Activated naive CD8-positive, alpha-beta T cell treated with anti-CD3 and anti-CD28 coated beads, Interleukin-2, amount 10 ng/mL, durations not matched to agents 7 days and 5 days (primary cell): Measurements from ENCODE around the gene ATP13A1. TPM values are rescaled to one million over a fixed set of nuclear protein-coding genes. Genes with fewer than 3 reads are reported as not detected.

Source experiments
- ATAC-seq: fragments of 150-1000 bp; cut with Tn5 transposase; one replicate; pipeline ENCODE4 v1.10.0; 2021; ENCODE audit warnings: low read depth, moderate library complexity
- POLR2A ChIA-PET: fragments of 350-600 bp; sonication (Branson Sonifier 250); formaldehyde crosslinking; loops from one replicate; lab custom pipeline; 2021; ENCODE audit warnings: antibody characterized with exemption; lab: Charles Lee
- DNase-seq: peaks from one replicate; pipeline ENCODE4 v3.0.0; 2021
- H3K27ac Mint-ChIP-seq: one replicate; pipeline ENCODE4 v1.8.0; 2022; ENCODE audit warnings: mild to moderate bottlenecking, mixed read lengths
- H3K27me3 Mint-ChIP-seq: one replicate; pipeline ENCODE4 v1.8.0; 2022; ENCODE audit warnings: mild to moderate bottlenecking, moderate library complexity, mixed read lengths
- H3K36me3 Mint-ChIP-seq: one replicate; pipeline ENCODE4 v1.8.0; 2021; ENCODE audit warnings: mild to moderate bottlenecking, mixed read lengths
- H3K4me1 Mint-ChIP-seq: one replicate; pipeline ENCODE4 v1.8.0; 2021; ENCODE audit warnings: mixed read lengths
- H3K4me3 Mint-ChIP-seq: one replicate; pipeline ENCODE4 v1.8.0; 2022; ENCODE audit warnings: mild to moderate bottlenecking, moderate library complexity, mixed read lengths
- H3K9me3 Mint-ChIP-seq: one replicate; pipeline ENCODE4 v1.8.0; 2021; ENCODE audit warnings: mixed read lengths
- total RNA-seq, 2 experiments: library from RNA; stranded (reverse); gene quantifications; one replicate each; pipeline ENCODE4 v1.2.3, GENCODE V29; 2021

ATP13A1 gene
- total RNA-seq, 2 experiments from 2014 or later = 108 to 115 TPM

DNA sequence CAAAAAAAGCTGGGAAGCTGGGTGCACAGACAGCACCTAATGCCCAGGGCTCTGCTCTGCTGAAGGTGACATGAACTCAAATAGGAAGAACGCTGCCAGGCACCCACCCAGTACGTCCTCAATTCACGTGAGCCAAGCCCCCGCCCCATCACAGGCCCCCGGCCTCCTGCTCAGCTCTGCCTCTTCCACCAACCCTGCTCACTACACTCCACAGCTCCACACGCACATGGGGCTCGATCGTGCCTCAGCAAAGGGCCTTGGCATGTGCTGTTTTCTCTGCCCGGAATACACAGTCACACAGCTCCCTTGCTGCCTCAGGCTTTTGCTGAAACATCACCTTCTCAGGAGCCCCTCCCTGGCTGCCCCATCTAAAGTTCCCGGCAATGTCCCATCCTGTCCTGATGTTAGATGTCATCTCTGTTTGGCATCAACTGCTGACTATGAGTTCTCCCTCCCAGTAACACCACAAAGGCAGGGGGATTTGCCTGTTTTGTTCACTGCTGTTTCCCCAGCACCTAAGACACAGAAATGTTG lies 2.3 kb downstream of the ATP13A1 start:
- Mint-ChIP-seq H3K9me3 (no peaks in the 10 kb centered on the region), H3K27me3 (no peaks in the 10 kb centered on the region), H3K4me3 (peak overlapping the region; percentile 93), H3K4me1 (peaks cover 18% of the 10 kb centered on the region), H3K36me3 (peaks cover 34% of the 10 kb centered on the region), H3K27ac (peak overlapping the region; percentile 93)
- POLR2A ChIA-PET = interaction anchor here (0.6 to 3.0 kb wide), 11 partner anchors 8 to 333 kb away, joined by 3 to 17 read pairs (median 7); partner anchors contain the start of genes TSSK6, ZNF506 and ZNF93
- DNase-seq (no peak), ATAC-seq (no peak)

DNA sequence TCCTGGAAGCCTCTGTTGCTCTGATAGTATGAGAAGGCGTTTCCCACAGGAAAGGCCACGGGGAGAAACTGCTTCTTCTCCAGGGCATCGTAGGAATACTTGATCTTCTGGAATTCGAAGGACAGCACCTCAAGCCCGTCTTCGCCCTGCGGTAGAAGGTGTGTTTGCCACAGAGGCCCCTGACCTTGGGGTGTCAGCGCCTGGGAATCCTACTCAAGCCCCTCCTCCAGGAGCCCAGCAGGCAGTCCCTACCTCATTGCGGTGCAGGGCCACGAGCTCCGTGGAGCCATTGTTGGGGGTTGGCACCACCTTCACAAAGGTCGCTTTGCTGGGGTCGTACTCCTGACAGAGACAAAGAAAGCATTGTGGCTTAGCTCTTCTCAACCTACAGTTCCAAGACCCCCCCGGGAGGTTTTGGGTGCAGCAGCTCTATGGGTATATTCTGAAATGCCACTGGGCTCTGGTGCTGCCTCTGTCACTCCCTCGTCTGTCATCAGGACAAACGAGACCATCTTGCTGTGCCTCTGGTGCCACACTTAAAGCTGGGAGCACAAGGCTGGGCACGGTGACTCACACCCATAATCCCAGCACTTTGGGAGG lies 3.7 kb downstream of the ATP13A1 start:
- Mint-ChIP-seq H3K36me3 (peaks cover 37% of the 10 kb centered on the region), H3K27ac (peak overlapping the region; percentile 38), H3K4me1 (peaks cover 18% of the 10 kb centered on the region), H3K4me3 (no peak overlapping the region), H3K9me3 (no peaks in the 10 kb centered on the region), H3K27me3 (no peaks in the 10 kb centered on the region)
- ATAC-seq = no peak
- POLR2A ChIA-PET = interaction anchor here (0.5 to 1.3 kb wide), 2 partner anchors 16 to 108 kb away, joined by 3 read pairs; partner anchors contain the start of gene GMIP
- no peak for DNase-seq

DNA sequence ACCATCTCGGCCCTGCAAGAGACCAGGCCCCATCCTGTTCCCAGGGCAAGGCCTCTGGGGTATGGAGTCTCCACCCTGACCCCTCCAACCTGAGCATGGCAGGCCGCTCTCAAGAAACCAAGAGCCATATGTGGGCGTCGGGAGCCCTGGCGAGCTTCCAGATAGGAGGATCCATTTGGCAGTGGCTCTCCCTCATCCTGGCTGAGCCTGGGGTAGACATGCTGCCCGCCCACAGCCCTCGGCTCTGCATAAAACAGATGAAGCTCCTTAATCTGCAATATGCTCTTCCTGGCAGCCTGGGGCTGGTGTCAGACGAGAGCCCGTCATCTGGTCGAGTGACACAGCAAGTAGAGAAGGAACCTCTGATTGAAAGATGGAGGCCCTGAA lies 6.1 kb downstream of the ATP13A1 start:
- POLR2A ChIA-PET = interaction anchor here (0.7 kb wide), 1 partner anchor 12 kb away, joined by 3 read pairs; no protein-coding TSS in a partner anchor
- no peaks in the 10 kb centered on the region for H3K9me3 Mint-ChIP-seq
- H3K27ac Mint-ChIP-seq = no peak overlapping the region
- H3K4me1 Mint-ChIP-seq = peaks cover 13% of the 10 kb centered on the region
- ATAC-seq (no peak), DNase-seq (no peak)
- no peak overlapping the region for H3K4me3 Mint-ChIP-seq
- H3K27me3 Mint-ChIP-seq = no peaks in the 10 kb centered on the region
- H3K36me3 Mint-ChIP-seq = peaks cover 40% of the 10 kb centered on the region

DNA sequence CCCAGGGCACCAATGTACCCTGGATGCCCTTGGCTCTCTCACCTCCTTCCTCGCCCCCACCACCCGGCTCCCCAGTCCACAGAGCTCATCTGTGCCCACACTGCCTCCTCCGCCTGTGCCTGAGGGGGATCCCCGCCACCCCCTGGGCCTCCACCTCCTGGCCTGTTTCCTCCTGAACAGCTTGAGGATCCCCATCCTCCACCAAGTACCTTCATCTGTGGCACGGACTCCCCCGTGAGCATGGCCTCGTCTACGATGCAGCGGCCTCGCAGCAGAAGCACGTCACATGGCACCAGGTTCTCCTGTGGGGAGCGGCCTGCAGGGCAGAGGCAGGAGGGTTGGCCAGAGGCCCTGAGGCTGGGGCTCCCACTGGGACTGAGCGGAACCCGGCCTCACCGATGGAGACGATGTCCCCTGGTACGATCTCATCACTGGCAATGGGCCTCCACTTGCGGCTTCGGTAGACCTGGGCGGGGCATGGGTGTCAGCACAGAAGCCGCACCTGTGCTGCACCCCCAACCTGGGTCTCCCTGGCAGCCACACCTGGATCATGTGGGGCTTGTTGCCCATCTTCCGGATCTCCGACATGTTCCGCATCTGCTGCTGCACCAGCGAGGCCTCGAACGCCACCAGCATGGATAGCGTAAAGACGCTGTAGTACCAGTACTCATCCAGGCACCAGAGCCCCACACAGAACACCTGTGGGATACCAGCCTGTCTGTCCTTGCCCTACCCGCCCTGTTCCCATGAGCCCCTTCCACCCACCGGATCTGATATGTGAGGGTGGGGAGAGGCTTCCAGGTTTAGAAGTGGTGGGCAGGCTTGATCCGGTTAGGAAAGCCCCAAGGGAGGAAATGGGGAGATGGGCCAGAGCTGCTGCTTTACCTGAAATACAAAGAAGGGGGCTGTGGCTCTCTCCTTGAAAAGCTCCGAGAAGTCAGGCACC lies 6.8 kb downstream of the ATP13A1 start:
- Mint-ChIP-seq H3K27me3 (no peaks in the 10 kb centered on the region), H3K36me3 (peaks cover 34% of the 10 kb centered on the region)
- no peak for ATAC-seq

DNA sequence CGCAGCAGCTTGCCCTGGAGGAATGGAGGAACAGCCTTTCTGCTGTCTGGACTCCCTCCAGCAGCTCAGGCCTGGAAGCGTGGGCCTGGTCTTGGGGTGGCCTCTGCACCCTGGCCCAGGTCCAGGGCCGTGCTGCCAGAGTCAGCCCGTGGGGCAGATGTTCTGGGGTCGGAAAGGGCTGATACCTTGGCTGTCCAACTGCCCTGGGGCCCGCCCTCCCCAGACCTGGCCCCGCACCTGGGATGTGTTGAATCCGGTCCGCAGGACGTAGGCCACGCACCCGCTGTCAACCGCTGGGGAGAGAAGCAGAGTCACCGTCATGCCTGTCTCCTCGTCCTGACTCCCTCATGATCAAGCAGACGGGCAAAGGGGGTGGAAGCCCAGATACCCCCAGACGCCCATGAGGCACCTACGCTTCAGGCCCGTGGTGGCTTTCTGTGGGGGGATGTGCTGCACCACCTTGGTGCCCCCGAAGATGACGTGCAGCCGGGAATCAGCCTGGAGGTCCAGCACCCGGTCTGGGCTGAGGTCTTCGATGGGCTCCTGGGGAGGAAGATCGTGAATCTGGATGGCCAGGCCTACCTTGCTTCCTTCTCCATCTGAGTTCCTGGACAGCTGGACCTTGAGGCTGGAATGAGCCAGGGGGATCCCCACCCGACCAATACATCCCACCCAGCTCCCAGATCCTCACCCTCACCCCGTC lies 7.7 kb downstream of the ATP13A1 start:
- peaks cover 25% of the 10 kb centered on the region for H3K36me3 Mint-ChIP-seq
- POLR2A ChIA-PET = interaction anchor here (0.6 to 0.9 kb wide), 2 partner anchors 10 to 222 kb away, joined by 3 read pairs; no protein-coding TSS in a partner anchor
- H3K4me1 Mint-ChIP-seq = no peaks in the 10 kb centered on the region
- DNase-seq (no peak), ATAC-seq (no peak)
- H3K4me3 Mint-ChIP-seq = no peak overlapping the region
- H3K9me3 Mint-ChIP-seq = no peaks in the 10 kb centered on the region
- H3K27me3 Mint-ChIP-seq = no peaks in the 10 kb centered on the region
- H3K27ac Mint-ChIP-seq = no peak overlapping the region

More for the DNA sequence above, 6.8 kb downstream of the ATP13A1 start:
- Mint-ChIP-seq H3K9me3 (no peaks in the 10 kb centered on the region), H3K27ac (no peak overlapping the region), H3K4me1 (peaks cover 6% of the 10 kb centered on the region), H3K4me3 (no peak overlapping the region)
- DNase-seq = no peak
- POLR2A ChIA-PET = interaction anchor here (0.7 kb wide), 1 partner anchor 12 kb away, joined by 3 read pairs; no protein-coding TSS in a partner anchor

DNA sequence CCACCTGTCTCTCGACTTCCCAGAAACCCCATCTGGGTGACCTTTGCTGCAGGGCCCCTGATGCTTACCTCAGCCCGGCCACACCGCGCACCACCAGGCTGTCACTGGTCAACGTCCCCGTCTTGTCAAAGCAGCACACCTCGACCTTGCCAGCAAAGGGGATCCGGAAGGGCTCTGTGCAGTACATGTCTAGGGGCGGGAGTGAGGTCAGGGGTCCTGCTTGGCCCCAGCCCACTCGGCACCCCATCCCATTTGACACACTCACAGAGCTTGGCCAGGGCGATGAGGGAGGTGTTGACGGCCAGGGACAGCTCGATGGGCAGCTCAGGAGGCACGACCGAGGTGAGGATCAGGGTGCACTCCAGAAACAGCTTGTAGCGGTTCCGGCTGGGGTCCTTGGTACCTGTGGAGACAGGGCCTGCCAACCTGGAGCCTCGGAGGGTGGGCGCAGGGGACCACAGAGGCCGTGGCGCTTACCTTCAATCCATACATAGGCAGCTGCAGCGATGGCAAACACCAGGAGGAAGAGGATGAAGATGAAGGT lies 8.4 kb downstream of the ATP13A1 start:
- Mint-ChIP-seq H3K36me3 (peaks cover 23% of the 10 kb centered on the region), H3K4me3 (no peak overlapping the region), H3K9me3 (no peaks in the 10 kb centered on the region), H3K27ac (no peak overlapping the region), H3K4me1 (no peaks in the 10 kb centered on the region), H3K27me3 (no peaks in the 10 kb centered on the region)
- ATAC-seq (no peak), DNase-seq (no peak)
- POLR2A ChIA-PET = interaction anchor here (0.6 to 0.9 kb wide), 2 partner anchors 9 to 221 kb away, joined by 3 read pairs; no protein-coding TSS in a partner anchor

DNA sequence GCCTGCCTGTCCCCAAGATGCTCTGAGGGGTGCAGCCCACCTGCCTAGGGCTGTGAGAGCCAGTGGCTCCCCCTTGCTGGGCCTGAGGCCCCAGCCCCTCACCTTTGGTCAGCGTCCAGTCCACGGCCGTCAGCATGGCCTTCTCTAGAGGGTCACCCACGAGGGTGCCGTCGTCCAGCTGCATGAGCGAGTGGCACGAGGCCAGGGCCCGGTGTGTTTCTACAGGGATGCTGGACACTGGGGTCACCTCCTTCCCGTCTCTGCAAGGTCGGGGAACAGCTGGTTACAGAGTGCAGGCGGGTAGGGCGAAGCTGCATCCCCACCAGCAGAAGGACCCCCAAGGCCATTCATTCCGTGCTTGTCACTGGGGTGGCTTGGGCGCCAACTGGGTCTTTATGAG lies 9.0 kb downstream of the ATP13A1 start:
- no peak overlapping the region for H3K27ac Mint-ChIP-seq
- no peak for DNase-seq
- no peak overlapping the region for H3K4me3 Mint-ChIP-seq
- POLR2A ChIA-PET = no interaction called here
- no peaks in the 10 kb centered on the region for H3K4me1 Mint-ChIP-seq
- H3K9me3 Mint-ChIP-seq = no peaks in the 10 kb centered on the region
- H3K36me3 Mint-ChIP-seq = peaks cover 20% of the 10 kb centered on the region
- H3K27me3 Mint-ChIP-seq = no peaks in the 10 kb centered on the region
- ATAC-seq = no peak

DNA sequence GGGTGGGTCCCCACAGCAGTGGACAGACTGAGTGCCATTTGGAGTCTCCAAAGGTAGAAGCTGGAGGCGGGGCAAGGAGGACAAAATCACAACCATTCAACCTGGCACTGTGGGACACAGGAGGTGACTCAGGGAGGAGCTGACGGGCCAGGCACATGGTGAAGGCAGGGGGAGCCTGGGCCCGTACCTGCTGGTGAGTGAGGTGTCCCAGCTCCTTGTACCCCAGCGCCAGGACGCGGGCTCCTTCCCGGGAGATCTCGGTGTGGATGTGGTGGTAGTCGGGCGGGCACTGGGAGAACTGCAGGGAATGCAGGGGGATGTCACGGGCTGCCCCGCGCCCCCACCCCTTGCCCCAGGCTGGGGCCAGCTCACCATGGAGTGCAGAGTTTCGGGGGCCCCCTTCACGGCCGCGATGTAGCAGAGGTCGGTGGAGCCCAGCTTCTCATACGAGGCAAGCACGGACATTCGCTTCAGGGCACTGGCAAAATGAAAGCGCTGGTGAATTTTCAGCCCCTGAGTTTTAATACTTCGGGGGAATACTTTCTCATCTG lies 9.8 kb downstream of the ATP13A1 start:
- POLR2A ChIA-PET = interaction anchor here (1.2 to 1.4 kb wide), 2 partner anchors 8 to 10 kb away, joined by 3 to 11 read pairs; no protein-coding TSS in a partner anchor
- no peaks in the 10 kb centered on the region for H3K27me3 Mint-ChIP-seq
- no peaks in the 10 kb centered on the region for H3K9me3 Mint-ChIP-seq
- DNase-seq (no peak), ATAC-seq (no peak)
- H3K27ac Mint-ChIP-seq = no peak overlapping the region
- no peaks in the 10 kb centered on the region for H3K4me1 Mint-ChIP-seq
- H3K4me3 Mint-ChIP-seq = no peak overlapping the region
- H3K36me3 Mint-ChIP-seq = peaks cover 22% of the 10 kb centered on the region

DNA sequence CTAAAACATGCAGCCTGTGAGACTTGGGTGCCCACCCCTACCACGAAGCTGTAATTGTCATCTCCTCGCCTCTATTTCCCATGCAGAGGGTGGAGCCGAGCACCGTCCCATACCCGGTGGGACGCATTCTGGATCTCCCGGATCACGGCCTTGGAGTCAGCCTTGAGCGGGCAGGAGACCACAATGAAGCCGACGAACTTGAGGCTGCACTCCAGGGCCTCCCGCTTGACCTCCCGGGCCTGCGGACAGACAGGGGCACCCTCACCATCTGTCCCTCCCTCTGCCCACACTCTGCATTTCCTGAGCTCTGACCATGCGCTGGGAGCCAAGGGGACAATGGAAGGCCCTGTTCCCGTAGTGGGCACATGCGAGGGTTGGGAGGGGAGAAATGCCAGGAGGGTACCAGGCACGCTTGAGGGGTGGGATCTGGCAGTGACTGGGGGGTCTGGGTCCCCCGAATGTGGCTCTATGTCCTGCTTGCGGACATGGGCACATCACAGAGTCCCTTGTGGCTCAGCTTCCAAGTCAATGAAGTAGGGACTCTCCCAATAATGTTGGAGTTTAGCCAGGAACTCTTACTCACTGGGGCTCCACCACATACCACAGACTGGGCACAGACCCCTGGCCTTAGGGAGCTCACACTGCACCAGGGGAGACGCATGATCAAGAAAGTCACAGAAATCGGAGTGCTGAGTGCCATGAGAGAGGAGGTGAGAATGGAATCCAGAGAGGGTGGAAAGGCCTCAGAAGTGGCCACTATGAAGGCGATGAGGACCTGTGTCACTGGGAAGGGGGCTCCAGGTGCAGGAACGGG lies 10.8 kb downstream of the ATP13A1 start:
- Mint-ChIP-seq H3K27me3 (no peaks in the 10 kb centered on the region), H3K4me3 (no peak overlapping the region), H3K9me3 (no peaks in the 10 kb centered on the region), H3K4me1 (no peaks in the 10 kb centered on the region), H3K36me3 (peaks cover 16% of the 10 kb centered on the region), H3K27ac (no peak overlapping the region)
- ATAC-seq (no peak), DNase-seq (no peak)
- POLR2A ChIA-PET = interaction anchor here (0.8 to 3.3 kb wide), 4 partner anchors 9 to 16 kb away, joined by 3 to 11 read pairs (median 6); partner anchors contain the start of gene ZNF101

DNA sequence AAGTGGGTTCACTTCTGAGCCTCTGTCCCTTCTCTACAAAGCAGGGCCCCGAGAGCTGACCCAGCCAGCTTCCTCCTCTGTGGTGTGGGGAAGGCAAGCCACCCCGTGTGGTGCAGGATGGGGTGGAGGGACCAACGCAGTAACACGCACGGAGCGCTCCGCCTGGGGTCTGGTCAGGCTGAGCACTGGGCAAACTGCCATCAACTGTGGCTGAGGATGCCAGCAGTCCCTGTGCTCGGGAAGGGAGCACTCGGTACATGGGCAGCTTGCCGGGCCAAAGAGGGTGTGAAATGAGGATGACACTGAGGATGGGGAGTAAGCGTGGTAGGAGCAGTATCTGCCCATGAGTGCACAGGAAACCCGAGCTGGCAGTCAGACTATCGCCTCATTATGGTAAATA lies 12.4 kb downstream of the ATP13A1 start:
- Mint-ChIP-seq H3K27ac (no peak overlapping the region), H3K4me1 (no peaks in the 10 kb centered on the region), H3K27me3 (no peaks in the 10 kb centered on the region), H3K4me3 (no peak overlapping the region), H3K36me3 (peaks cover 17% of the 10 kb centered on the region), H3K9me3 (no peaks in the 10 kb centered on the region)
- POLR2A ChIA-PET = interaction anchor here (0.6 to 3.3 kb wide), 2 partner anchors 11 to 249 kb away, joined by 3 to 10 read pairs; no protein-coding TSS in a partner anchor
- DNase-seq = no peak
- ATAC-seq = no peak

DNA sequence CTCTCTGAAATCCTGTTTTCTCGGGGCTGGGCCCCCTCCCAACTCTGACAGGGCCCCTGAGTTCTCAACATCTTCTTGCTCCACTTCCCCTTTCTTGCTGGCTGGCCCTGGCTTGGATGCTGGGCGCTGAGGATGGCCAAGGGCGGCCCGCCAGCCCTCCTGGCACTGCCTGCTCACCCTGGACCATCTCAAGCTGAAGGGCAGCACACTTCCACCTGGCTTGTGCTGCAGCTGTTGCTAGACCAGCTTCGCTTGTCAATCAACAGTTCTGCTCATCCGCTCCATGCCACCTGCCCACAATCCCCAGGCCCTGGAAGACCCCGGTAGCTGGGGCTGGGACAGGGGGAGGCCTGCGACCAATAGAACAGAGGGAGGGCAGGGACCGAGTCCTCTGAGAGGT lies 13.1 kb downstream of the ATP13A1 start:
- Mint-ChIP-seq H3K27me3 (no peaks in the 10 kb centered on the region), H3K4me1 (no peaks in the 10 kb centered on the region), H3K27ac (no peak overlapping the region), H3K36me3 (peaks cover 17% of the 10 kb centered on the region), H3K9me3 (no peaks in the 10 kb centered on the region), H3K4me3 (no peak overlapping the region)
- ATAC-seq (no peak), DNase-seq (no peak)
- POLR2A ChIA-PET = interaction anchor here (0.5 to 3.3 kb wide), 3 partner anchors 11 to 148 kb away, joined by 3 to 10 read pairs (median 4); no protein-coding TSS in a partner anchor
